GM10266 (cell line): ENCODE results near the gene RAB40A.

Experiments
- DNase-seq: peaks from one replicate; pipeline ENCODE4 v3.0.0; 2012; ENCODE audit errors: extremely low spot score
- CTCF ChIP-seq: IDR thresholded peaks from 2 replicates; pipeline ENCODE4 v1.5.1; 2012; ENCODE audit warnings: mild to moderate bottlenecking, low read depth; ENCODE audit not compliant: control insufficient read depth, insufficient read depth; ENCODE audit errors: missing control alignments

The RAB40A gene

GRCh38 chrX:103519389-103519788 lies at the start of gene RAB40A:
Gene RAB40A, minus strand, starts transcription at chrX:103519489. Its CDS starts 18,733 bp downstream, at chrX:103500756.
- TF ChIP-seq CTCF = no peak
- no peak for DNase-seq

- no peak for TF ChIP-seq CTCF
- DNase-seq = no peak
Measured at GRCh38 chrX:103565752-103566151, 46.5 kb upstream of the RAB40A start.

GRCh38 chrX:103565197-103565596 lies 45.9 kb upstream of the RAB40A start:
- no peak for DNase-seq
- no peak for TF ChIP-seq CTCF

GRCh38 chrX:103562801-103563200 lies 43.5 kb upstream of the RAB40A start:
- no peak for DNase-seq
- TF ChIP-seq CTCF = no peak

- TF ChIP-seq CTCF = no peak
Measured at GRCh38 chrX:103560256-103560655, 41.0 kb upstream of the RAB40A start.

GRCh38 chrX:103556963-103557612 lies 37.8 kb upstream of the RAB40A start:
- TF ChIP-seq CTCF = no peak
- DNase-seq = no peak

More at GRCh38 chrX:103560256-103560655, 41.0 kb upstream of the RAB40A start:
- no peak for DNase-seq

- DNase-seq = peak; percentile 44
- TF ChIP-seq CTCF = no peak
Measured at GRCh38 chrX:103554687-103555424, 35.6 kb upstream of the RAB40A start.
